Measurements from ENCODE around the gene LGMN. TPM values are rescaled to one million over a fixed set of nuclear protein-coding genes. Genes with fewer than 3 reads are reported as not detected.

The LGMN gene
- total RNA-seq, 2 donors from 2014 or later: 20.8 to 41.8 TPM

- 75 to 80% methylated on average over 2 of the region's 2 CpGs for WGBS, 2 donors
- Histone ChIP-seq H3K4me3 (no peak overlapping the region), H3K9me3 (no peaks in the 10 kb centered on the region), H3K27me3 (no peaks in the 10 kb centered on the region), H3K27ac (no peak overlapping the region), H3K4me1 (peaks cover 12% of the 10 kb centered on the region), H3K36me3 (replicated peaks in 1 of 2; ENCODE audit: insufficient read depth in 1 of 2, low read depth in 2 of 2) (no peaks in the 10 kb centered on the region)
- intact Hi-C loops (cut with DNase I): no loop called here
- no peak for TF ChIP-seq CTCF (IDR thresholded peaks at IDR 0.05)
- TF ChIP-seq POLR2A (IDR thresholded peaks at IDR 0.05): no peak
- no peak for ATAC-seq
- no peak for DNase-seq
Observed at GRCh38 chr14:92744198-92744597, 4.2 kb downstream of the LGMN start.

- DNase-seq (no peak), ATAC-seq (no peak)
- TF ChIP-seq POLR2A (IDR thresholded peaks at IDR 0.05): no peak
- no peak for TF ChIP-seq CTCF (IDR thresholded peaks at IDR 0.05)
- Histone ChIP-seq H3K27ac (no peak overlapping the region), H3K4me3 (no peak overlapping the region), H3K36me3 (replicated peaks in 1 of 2; ENCODE audit: insufficient read depth in 1 of 2, low read depth in 2 of 2) (no peaks in the 10 kb centered on the region), H3K9me3 (no peaks in the 10 kb centered on the region), H3K4me1 (no peaks in the 10 kb centered on the region), H3K27me3 (no peaks in the 10 kb centered on the region)
- intact Hi-C loops (cut with DNase I): no loop called here
- WGBS, 2 donors: 91 to 95% methylated on average over 7 to 8 of the region's 8 CpGs
Observed at GRCh38 chr14:92740440-92740839, 8.0 kb downstream of the LGMN start.

GRCh38 chr14:92737619-92738188 lies 10.7 kb downstream of the LGMN start:
- no peaks in the 10 kb centered on the region for H3K27me3 ChIP-seq
- ATAC-seq (no peak), DNase-seq (no peak)
- H3K27ac ChIP-seq: no peak overlapping the region
- WGBS, 2 donors: 84 to 86% methylated on average over 4 of the region's 4 CpGs
- TF ChIP-seq CTCF (IDR thresholded peaks at IDR 0.05) (no peak), POLR2A (IDR thresholded peaks at IDR 0.05) (no peak)
- H3K36me3 ChIP-seq (replicated peaks in 1 of 2; ENCODE audit: insufficient read depth in 1 of 2, low read depth in 2 of 2): no peaks in the 10 kb centered on the region
- intact Hi-C loops (cut with DNase I): no loop called here
- H3K9me3 ChIP-seq: no peaks in the 10 kb centered on the region
- no peak overlapping the region for H3K4me3 ChIP-seq
- no peaks in the 10 kb centered on the region for H3K4me1 ChIP-seq

- no peak for ATAC-seq
Observed at GRCh38 chr14:92737206-92737605, 11.2 kb downstream of the LGMN start.

More at GRCh38 chr14:92737206-92737605, 11.2 kb downstream of the LGMN start:
- TF ChIP-seq CTCF (IDR thresholded peaks at IDR 0.05) (no peak), POLR2A (IDR thresholded peaks at IDR 0.05) (no peak)
- Histone ChIP-seq H3K27me3 (no peaks in the 10 kb centered on the region), H3K36me3 (replicated peaks in 1 of 2; ENCODE audit: insufficient read depth in 1 of 2, low read depth in 2 of 2) (peaks cover 0 to 1% of the 10 kb centered on the region in 2 donors), H3K4me3 (no peak overlapping the region), H3K4me1 (no peaks in the 10 kb centered on the region), H3K27ac (no peak overlapping the region), H3K9me3 (no peaks in the 10 kb centered on the region)
- 44 to 64% methylated on average over 4 of the region's 4 CpGs for WGBS, 2 donors
- no peak for DNase-seq
- intact Hi-C loops (cut with DNase I): no loop called here
